ENCODE measurements around the gene CHCHD3.

Gene CHCHD3

DNA sequence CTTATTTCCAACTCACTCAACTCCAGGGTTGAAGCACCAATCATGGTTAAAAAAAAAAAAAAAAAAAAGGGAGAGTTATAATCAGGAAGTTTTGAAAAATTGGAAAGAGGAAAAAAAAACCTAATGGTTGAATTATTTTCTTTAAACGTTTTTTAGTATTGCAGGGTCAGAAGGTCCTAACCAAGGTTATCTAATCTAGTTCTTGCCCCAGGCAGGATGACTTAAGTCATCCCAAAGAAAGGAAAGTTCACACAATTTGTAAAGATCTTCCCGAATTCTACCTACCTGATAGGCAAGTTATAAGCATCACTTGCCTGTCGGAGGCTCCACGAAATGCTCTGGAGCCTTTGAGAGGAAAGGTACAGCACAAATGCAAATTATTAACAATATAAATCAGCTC, 297.5 kb downstream of the CHCHD3 start:
- no peak overlapping the region for H3K9ac ChIP-seq (ENCODE audit: insufficient read length, low read depth)
- H3K4me1 ChIP-seq (ENCODE audit: insufficient read depth, insufficient read length), result no peaks in the 10 kb centered on the region
- H3K27me3 ChIP-seq (ENCODE audit: insufficient read depth, insufficient read length), result no peaks in the 10 kb centered on the region
- DNase-seq (ENCODE audit: low read depth, low spot score), result no peak
- peaks cover 9% of the 10 kb centered on the region; the same call in 1 of the 2 replicates for H3K9me3 ChIP-seq (ENCODE audit: insufficient read depth, low read length)
- peaks cover 13% of the 10 kb centered on the region for H3K36me3 ChIP-seq (ENCODE audit: insufficient read depth, insufficient read length, low read length)
- no peak for TF ChIP-seq SUZ12 (IDR thresholded peaks at IDR 0.05; ENCODE audit: extremely low read depth, insufficient read depth, insufficient read length)
- H3K4me3 ChIP-seq (ENCODE audit: insufficient read length, low read depth), result no peak overlapping the region

DNA sequence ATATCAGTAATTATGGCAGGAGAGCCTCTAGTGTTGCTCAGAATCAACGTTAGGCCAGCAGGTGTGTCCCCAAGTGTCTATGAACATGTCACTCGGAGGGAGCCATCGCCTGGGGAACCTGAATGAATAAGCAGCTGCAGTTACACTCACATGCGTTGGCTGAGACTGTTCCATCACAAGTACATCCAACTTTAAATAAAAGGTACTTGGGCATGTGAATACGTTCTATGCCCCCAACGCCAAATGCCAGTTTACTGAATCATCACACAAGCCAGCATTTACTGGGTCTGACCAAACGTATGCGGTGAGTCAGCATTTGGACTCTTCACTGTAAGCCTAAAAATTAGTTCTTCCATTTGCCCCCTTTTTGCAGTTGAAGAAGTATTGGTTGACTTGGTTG, 298.1 kb downstream of the CHCHD3 start:
- no peak overlapping the region for H3K4me3 ChIP-seq (ENCODE audit: insufficient read length, low read depth)
- no peak for DNase-seq (ENCODE audit: low read depth, low spot score)
- H3K9me3 ChIP-seq (ENCODE audit: insufficient read depth, low read length), result peaks cover 9% of the 10 kb centered on the region; the same call in 1 of the 2 replicates
- no peaks in the 10 kb centered on the region for H3K4me1 ChIP-seq (ENCODE audit: insufficient read depth, insufficient read length)
- no peaks in the 10 kb centered on the region for H3K27me3 ChIP-seq (ENCODE audit: insufficient read depth, insufficient read length)
- H3K36me3 ChIP-seq (ENCODE audit: insufficient read depth, insufficient read length, low read length), result peaks cover 13% of the 10 kb centered on the region
- TF ChIP-seq SUZ12 (IDR thresholded peaks at IDR 0.05; ENCODE audit: extremely low read depth, insufficient read depth, insufficient read length) (no peak), ZNF274 (IDR thresholded peaks at IDR 0.05; ENCODE audit: low read depth, low read length) (no peak), YY1 (IDR thresholded peaks at IDR 0.05; ENCODE audit: insufficient read depth, insufficient read length) (no peak)
- no peak overlapping the region for H3K9ac ChIP-seq (ENCODE audit: insufficient read length, low read depth)

DNA sequence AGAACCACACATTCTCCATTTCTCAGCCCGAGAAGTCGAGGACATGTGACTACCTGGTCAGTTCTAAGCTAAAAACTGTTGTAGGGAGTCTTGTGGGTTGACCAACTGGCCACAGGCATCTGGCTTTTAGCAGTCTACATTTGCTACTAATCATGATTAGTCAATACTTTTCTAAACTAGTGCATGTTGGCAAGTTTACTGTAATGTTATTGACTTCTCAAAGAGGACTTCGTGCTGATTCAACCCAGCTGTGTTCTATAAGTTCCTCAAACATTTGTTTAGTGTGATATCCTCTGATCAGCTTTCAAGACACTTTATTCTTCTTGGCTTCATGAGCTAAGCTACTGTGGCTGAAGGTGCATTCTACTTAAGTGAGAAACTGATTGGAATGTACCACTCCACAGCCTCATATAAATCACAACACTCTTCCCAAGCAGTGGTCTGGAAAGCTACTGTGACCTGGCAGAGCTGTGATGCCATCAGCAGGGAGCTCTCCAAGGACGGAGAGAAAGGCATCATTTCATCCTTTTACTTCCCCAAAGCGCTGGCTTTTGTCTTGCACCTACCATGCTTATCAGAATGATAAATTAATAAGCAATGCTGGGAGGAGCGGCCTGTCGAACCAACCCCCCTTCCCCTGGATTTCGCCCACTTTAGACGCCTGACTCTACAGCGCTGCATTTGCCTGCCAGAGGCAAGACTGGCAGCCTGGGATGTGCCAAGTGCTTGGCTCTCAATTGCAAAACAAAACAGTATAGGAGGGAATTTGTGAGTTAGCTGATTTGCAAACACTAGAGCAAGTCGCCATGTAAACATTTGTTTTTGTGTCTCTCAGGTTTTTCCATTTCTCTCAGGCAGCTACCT, 298.9 kb downstream of the CHCHD3 start:
- H3K9me3 ChIP-seq (ENCODE audit: insufficient read depth, low read length), result peaks cover 4% of the 10 kb centered on the region; the same call in 1 of the 2 replicates
- no peak overlapping the region for H3K9ac ChIP-seq (ENCODE audit: insufficient read length, low read depth)
- no peaks in the 10 kb centered on the region for H3K4me1 ChIP-seq (ENCODE audit: insufficient read depth, insufficient read length)
- H3K36me3 ChIP-seq (ENCODE audit: insufficient read depth, insufficient read length, low read length), result peaks cover 13% of the 10 kb centered on the region
- TF ChIP-seq SUZ12 (IDR thresholded peaks at IDR 0.05; ENCODE audit: extremely low read depth, insufficient read depth, insufficient read length) (no peak), YY1 (IDR thresholded peaks at IDR 0.05; ENCODE audit: insufficient read depth, insufficient read length) (no peak), ZNF274 (IDR thresholded peaks at IDR 0.05; ENCODE audit: low read depth, low read length) (no peak)
- no peak for DNase-seq (ENCODE audit: low read depth, low spot score)
- H3K4me3 ChIP-seq (ENCODE audit: insufficient read length, low read depth), result no peak overlapping the region
- H3K27me3 ChIP-seq (ENCODE audit: insufficient read depth, insufficient read length), result no peaks in the 10 kb centered on the region

DNA sequence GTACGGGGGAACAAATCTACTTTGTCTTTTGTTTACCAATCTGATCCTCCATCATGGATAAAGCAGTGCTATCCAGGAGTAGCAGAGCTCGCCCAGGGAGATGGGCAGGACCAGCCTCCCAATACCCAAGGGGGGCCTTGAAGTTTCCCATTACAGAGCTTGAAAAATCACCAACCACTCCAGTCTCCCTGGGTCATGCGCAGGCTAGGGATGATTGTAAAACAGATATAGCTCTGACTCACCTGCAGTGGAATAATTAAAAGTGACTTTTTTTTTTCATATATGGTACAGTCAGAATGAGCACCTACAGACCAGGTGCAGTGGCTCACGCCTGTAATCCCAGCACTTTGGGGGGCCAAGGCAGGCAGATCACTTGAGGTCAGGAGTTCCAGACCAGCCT, 301.1 kb downstream of the CHCHD3 start:
- Histone ChIP-seq H3K27me3 (ENCODE audit: insufficient read depth, insufficient read length) (no peaks in the 10 kb centered on the region), H3K36me3 (ENCODE audit: insufficient read depth, insufficient read length, low read length) (peaks cover 9% of the 10 kb centered on the region), H3K4me3 (ENCODE audit: insufficient read length, low read depth) (no peak overlapping the region), H3K9ac (ENCODE audit: insufficient read length, low read depth) (no peak overlapping the region), H3K9me3 (ENCODE audit: insufficient read depth, low read length) (no peaks in the 10 kb centered on the region), H3K4me1 (ENCODE audit: insufficient read depth, insufficient read length) (no peaks in the 10 kb centered on the region)
- no peak for TF ChIP-seq YY1 (IDR thresholded peaks at IDR 0.05; ENCODE audit: insufficient read depth, insufficient read length)
- no peak for TF ChIP-seq ZNF274 (IDR thresholded peaks at IDR 0.05; ENCODE audit: low read depth, low read length)
- TF ChIP-seq SUZ12 (IDR thresholded peaks at IDR 0.05; ENCODE audit: extremely low read depth, insufficient read depth, insufficient read length), result no peak
- no peak for DNase-seq (ENCODE audit: low read depth, low spot score)

DNA sequence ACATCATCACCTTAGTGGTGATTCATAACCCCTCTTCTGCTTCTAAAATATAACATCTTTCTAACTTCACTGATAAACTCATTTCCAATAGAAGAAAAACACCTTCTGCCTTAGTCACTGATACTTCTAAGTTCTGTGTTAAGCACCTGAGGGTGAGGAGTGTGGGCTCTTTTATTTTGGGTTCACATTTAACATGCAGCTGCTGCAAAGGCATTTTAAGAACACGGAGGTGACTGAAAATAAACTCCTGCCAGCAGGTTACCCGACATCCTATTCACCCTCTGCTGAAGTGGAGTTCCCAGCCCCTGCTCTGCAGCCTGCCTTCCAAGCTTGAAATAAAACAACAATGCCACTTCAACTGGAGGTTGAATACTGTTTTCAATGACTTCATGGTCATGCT, 302.7 kb downstream of the CHCHD3 start:
- DNase-seq (ENCODE audit: low read depth, low spot score), result no peak

DNA sequence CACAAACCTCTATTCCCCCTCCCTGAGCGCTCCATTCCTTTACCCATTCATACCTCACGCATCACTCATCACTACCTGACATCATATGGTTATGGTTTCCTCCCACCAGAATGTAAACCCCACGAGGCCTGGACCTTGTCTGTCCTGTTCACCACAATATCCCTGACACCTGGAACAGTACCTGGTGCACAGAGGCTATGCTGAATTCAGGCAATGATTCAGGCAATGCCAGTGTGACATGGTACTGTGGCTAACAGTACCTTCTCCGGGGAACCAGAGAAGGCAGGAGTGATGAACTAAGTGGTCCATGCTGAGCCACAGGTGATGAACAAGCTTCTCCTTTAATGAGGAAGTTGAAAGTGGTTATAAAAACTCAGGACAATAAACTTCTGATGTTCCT, 303.1 kb downstream of the CHCHD3 start:
- DNase-seq (ENCODE audit: low read depth, low spot score), result no peak
- TF ChIP-seq ZNF274 (IDR thresholded peaks at IDR 0.05; ENCODE audit: low read depth, low read length) (no peak), SUZ12 (IDR thresholded peaks at IDR 0.05; ENCODE audit: extremely low read depth, insufficient read depth, insufficient read length) (no peak), YY1 (IDR thresholded peaks at IDR 0.05; ENCODE audit: insufficient read depth, insufficient read length) (no peak)
- no peak overlapping the region for H3K4me3 ChIP-seq (ENCODE audit: insufficient read length, low read depth)

More for the DNA sequence above, 302.7 kb downstream of the CHCHD3 start:
- H3K9me3 ChIP-seq (ENCODE audit: insufficient read depth, low read length), result no peaks in the 10 kb centered on the region
- H3K27me3 ChIP-seq (ENCODE audit: insufficient read depth, insufficient read length), result no peaks in the 10 kb centered on the region
- H3K36me3 ChIP-seq (ENCODE audit: insufficient read depth, insufficient read length, low read length), result peaks cover 4% of the 10 kb centered on the region
- H3K4me1 ChIP-seq (ENCODE audit: insufficient read depth, insufficient read length), result no peaks in the 10 kb centered on the region
- H3K4me3 ChIP-seq (ENCODE audit: insufficient read length, low read depth), result no peak overlapping the region
- no peak overlapping the region for H3K9ac ChIP-seq (ENCODE audit: insufficient read length, low read depth)
- no peak for TF ChIP-seq YY1 (IDR thresholded peaks at IDR 0.05; ENCODE audit: insufficient read depth, insufficient read length)
- no peak for TF ChIP-seq SUZ12 (IDR thresholded peaks at IDR 0.05; ENCODE audit: extremely low read depth, insufficient read depth, insufficient read length)
- no peak for TF ChIP-seq ZNF274 (IDR thresholded peaks at IDR 0.05; ENCODE audit: low read depth, low read length)

DNA sequence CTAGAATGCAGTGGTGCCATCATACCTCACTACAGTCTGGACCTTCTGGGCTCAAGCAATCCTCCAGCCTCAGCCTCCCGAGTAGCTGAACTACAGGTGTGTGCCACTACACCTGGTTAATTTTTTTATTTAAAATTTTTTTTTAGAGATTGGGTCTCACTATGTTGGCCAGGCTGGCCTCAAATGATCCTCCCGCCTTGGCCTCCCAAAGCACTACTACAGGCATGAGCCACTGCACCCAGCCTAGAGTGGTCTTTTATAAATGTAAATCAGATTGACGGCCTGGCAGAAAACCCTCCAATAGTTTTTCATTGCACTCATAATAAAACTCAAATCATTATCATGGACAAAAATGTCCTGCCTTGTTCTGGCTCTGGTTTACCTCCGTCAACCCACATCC, 303.9 kb downstream of the CHCHD3 start:
- H3K4me3 ChIP-seq (ENCODE audit: insufficient read length, low read depth), result no peak overlapping the region
- no peaks in the 10 kb centered on the region for H3K27me3 ChIP-seq (ENCODE audit: insufficient read depth, insufficient read length)
- H3K9me3 ChIP-seq (ENCODE audit: insufficient read depth, low read length), result no peaks in the 10 kb centered on the region
- TF ChIP-seq SUZ12 (IDR thresholded peaks at IDR 0.05; ENCODE audit: extremely low read depth, insufficient read depth, insufficient read length), result no peak
- TF ChIP-seq ZNF274 (IDR thresholded peaks at IDR 0.05; ENCODE audit: low read depth, low read length), result no peak
- no peak for TF ChIP-seq YY1 (IDR thresholded peaks at IDR 0.05; ENCODE audit: insufficient read depth, insufficient read length)
- H3K36me3 ChIP-seq (ENCODE audit: insufficient read depth, insufficient read length, low read length), result no peaks in the 10 kb centered on the region
- no peak overlapping the region for H3K9ac ChIP-seq (ENCODE audit: insufficient read length, low read depth)
- DNase-seq (ENCODE audit: low read depth, low spot score), result no peak
- H3K4me1 ChIP-seq (ENCODE audit: insufficient read depth, insufficient read length), result no peaks in the 10 kb centered on the region

More for the DNA sequence above, 303.1 kb downstream of the CHCHD3 start:
- H3K9me3 ChIP-seq (ENCODE audit: insufficient read depth, low read length), result no peaks in the 10 kb centered on the region
- peaks cover 4% of the 10 kb centered on the region for H3K36me3 ChIP-seq (ENCODE audit: insufficient read depth, insufficient read length, low read length)
- H3K9ac ChIP-seq (ENCODE audit: insufficient read length, low read depth), result no peak overlapping the region
- no peaks in the 10 kb centered on the region for H3K27me3 ChIP-seq (ENCODE audit: insufficient read depth, insufficient read length)
- H3K4me1 ChIP-seq (ENCODE audit: insufficient read depth, insufficient read length), result no peaks in the 10 kb centered on the region

Measured in NT2/D1 (cell line).